ENCODE results near the gene SEMA4B. TPM values are rescaled to one million over a fixed set of nuclear protein-coding genes. Genes with fewer than 3 reads are reported as not detected.

Gene SEMA4B
- total and polyA plus RNA-seq, 9 of the 15 experiments (the other 6 are each of a cell fraction or from before 2014, with no cell fraction given), result 1.3 to 33.6 (median 11.0) TPM

DNA sequence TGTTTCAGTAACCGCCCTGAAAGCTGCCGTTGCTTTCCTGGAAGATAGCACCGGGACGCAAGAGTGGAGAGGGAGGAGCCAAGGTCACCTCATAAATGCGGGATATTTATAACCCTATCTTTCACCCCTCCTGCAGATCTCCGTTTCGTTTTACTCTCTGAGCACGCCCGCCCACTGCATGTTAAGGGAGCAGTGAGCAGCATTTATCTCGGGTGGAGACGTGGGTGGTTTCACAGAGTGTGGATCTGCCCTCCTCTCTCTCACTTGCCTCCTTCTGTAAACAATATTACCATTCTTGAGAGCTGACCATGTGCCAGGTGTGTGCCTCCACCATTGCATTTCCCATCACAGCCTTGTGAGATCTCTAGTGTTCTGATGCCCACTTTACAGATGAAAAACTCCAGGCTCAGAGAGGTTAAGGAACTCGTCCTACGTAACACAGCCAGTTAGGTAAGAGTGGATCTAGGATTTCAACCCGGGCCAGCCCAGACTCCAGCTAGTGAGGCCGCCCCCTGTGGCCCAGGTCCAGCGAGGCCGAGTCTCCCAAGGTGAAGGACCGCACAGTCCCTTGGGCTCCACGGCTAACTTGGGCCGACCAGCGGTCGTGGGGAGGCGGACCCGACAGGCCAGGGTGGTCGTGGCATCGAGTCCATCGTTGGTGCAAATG, 16.9 kb upstream of the SEMA4B start (continued):
- TF ChIP-seq, protein P1, sequence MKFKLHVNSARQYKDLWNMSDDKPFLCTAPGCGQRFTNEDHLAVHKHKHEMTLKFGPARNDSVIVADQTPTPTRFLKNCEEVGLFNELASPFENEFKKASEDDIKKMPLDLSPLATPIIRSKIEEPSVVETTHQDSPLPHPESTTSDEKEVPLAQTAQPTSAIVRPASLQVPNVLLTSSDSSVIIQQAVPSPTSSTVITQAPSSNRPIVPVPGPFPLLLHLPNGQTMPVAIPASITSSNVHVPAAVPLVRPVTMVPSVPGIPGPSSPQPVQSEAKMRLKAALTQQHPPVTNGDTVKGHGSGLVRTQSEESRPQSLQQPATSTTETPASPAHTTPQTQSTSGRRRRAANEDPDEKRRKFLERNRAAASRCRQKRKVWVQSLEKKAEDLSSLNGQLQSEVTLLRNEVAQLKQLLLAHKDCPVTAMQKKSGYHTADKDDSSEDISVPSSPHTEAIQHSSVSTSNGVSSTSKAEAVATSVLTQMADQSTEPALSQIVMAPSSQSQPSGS (CRISPR knock-in tag; IDR thresholded peaks at IDR 0.05), result no peak
- TF ChIP-seq CTBP1 (IDR thresholded peaks at IDR 0.05; ENCODE audit: borderline replicate concordance), result peak; percentile 47; the same call in 1 of the 2 replicates
- TF ChIP-seq, protein P2, sequence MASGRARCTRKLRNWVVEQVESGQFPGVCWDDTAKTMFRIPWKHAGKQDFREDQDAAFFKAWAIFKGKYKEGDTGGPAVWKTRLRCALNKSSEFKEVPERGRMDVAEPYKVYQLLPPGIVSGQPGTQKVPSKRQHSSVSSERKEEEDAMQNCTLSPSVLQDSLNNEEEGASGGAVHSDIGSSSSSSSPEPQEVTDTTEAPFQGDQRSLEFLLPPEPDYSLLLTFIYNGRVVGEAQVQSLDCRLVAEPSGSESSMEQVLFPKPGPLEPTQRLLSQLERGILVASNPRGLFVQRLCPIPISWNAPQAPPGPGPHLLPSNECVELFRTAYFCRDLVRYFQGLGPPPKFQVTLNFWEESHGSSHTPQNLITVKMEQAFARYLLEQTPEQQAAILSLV (tag; IDR thresholded peaks at IDR 0.05), result peak; percentile 61; the same call in 1 of the 2 replicates
- 0 out of 2 replicates have a peak, but pooled peaks have one; percentile 27 for TF ChIP-seq CREB1 (IDR thresholded peaks at IDR 0.05)
- TF ChIP-seq CREB1 (CRISPR knock-in tag; IDR thresholded peaks at IDR 0.05), result no peak; the same call in 1 of the 2 replicates
- no peak for TF ChIP-seq ZNF785 (CRISPR knock-in tag; IDR thresholded peaks at IDR 0.05)
- TF ChIP-seq, protein P3, sequence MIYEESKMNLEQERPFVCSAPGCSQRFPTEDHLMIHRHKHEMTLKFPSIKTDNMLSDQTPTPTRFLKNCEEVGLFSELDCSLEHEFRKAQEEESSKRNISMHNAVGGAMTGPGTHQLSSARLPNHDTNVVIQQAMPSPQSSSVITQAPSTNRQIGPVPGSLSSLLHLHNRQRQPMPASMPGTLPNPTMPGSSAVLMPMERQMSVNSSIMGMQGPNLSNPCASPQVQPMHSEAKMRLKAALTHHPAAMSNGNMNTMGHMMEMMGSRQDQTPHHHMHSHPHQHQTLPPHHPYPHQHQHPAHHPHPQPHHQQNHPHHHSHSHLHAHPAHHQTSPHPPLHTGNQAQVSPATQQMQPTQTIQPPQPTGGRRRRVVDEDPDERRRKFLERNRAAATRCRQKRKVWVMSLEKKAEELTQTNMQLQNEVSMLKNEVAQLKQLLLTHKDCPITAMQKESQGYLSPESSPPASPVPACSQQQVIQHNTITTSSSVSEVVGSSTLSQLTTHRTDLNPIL (CRISPR knock-in tag; IDR thresholded peaks at IDR 0.05), result no peak
- peak; percentile 42; the same call in 1 of the 2 replicates for TF ChIP-seq KAT7 (CRISPR knock-in tag; IDR thresholded peaks at IDR 0.05; ENCODE audit: borderline replicate concordance)
- TF ChIP-seq, protein P4, sequence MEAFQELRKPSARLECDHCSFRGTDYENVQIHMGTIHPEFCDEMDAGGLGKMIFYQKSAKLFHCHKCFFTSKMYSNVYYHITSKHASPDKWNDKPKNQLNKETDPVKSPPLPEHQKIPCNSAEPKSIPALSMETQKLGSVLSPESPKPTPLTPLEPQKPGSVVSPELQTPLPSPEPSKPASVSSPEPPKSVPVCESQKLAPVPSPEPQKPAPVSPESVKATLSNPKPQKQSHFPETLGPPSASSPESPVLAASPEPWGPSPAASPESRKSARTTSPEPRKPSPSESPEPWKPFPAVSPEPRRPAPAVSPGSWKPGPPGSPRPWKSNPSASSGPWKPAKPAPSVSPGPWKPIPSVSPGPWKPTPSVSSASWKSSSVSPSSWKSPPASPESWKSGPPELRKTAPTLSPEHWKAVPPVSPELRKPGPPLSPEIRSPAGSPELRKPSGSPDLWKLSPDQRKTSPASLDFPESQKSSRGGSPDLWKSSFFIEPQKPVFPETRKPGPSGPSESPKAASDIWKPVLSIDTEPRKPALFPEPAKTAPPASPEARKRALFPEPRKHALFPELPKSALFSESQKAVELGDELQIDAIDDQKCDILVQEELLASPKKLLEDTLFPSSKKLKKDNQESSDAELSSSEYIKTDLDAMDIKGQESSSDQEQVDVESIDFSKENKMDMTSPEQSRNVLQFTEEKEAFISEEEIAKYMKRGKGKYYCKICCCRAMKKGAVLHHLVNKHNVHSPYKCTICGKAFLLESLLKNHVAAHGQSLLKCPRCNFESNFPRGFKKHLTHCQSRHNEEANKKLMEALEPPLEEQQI (IDR thresholded peaks at IDR 0.05), result 0 out of 2 replicates have a peak, but pooled peaks have one; percentile 29
- no peak for TF ChIP-seq PURB (CRISPR knock-in tag; IDR thresholded peaks at IDR 0.05; ENCODE audit: low read depth)
- TF ChIP-seq MYNN (IDR thresholded peaks at IDR 0.05), result peak; percentile 34; the same call in 1 of the 2 replicates
- TF ChIP-seq MYNN (CRISPR knock-in tag; IDR thresholded peaks at IDR 0.05), result no peak
- TF ChIP-seq, protein P5, sequence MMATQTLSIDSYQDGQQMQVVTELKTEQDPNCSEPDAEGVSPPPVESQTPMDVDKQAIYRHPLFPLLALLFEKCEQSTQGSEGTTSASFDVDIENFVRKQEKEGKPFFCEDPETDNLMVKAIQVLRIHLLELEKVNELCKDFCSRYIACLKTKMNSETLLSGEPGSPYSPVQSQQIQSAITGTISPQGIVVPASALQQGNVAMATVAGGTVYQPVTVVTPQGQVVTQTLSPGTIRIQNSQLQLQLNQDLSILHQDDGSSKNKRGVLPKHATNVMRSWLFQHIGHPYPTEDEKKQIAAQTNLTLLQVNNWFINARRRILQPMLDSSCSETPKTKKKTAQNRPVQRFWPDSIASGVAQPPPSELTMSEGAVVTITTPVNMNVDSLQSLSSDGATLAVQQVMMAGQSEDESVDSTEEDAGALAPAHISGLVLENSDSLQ (IDR thresholded peaks at IDR 0.05), result peak; percentile 85
- peak; percentile 88 for TF ChIP-seq CHD1 (IDR thresholded peaks at IDR 0.05; ENCODE audit: low read length)
- peak; percentile 82 for TF ChIP-seq SMARCA4 (IDR thresholded peaks at IDR 0.05)
- TF ChIP-seq CAMTA2 (CRISPR knock-in tag; conservative IDR thresholded peaks at IDR 0.05), result no peak
- TF ChIP-seq GABPB2 (CRISPR knock-in tag; conservative IDR thresholded peaks at IDR 0.05), result no peak
- TF ChIP-seq MTA1 (IDR thresholded peaks at IDR 0.05; ENCODE audit: borderline replicate concordance), result peak; percentile 90
- TF ChIP-seq ZNF347 (CRISPR knock-in tag; IDR thresholded peaks at IDR 0.05; ENCODE audit: low read depth), result no peak
- TF ChIP-seq TFAM (CRISPR knock-in tag; conservative IDR thresholded peaks at IDR 0.05), result no peak
- TF ChIP-seq MAFK (IDR thresholded peaks at IDR 0.05; ENCODE audit: low read length), result no peak; the same call in 1 of the 2 replicates
- TF ChIP-seq RB1 (IDR thresholded peaks at IDR 0.05; ENCODE audit: low read depth), result no peak; the same call in 1 of the 2 replicates
